Fibroblast of villous mesenchyme (primary cell): ENCODE data around the gene RNPEPL1. TPM values are rescaled to one million over a fixed set of nuclear protein-coding genes. Genes with fewer than 3 reads are reported as not detected.

Experiments
- DNase-seq: peaks from one replicate; pipeline ENCODE4 v3.0.0-alpha.2; 2010; ENCODE audit warnings: low read depth
- H3K4me3 ChIP-seq: 2 replicates; pipeline ENCODE4 v1.5.1; 2011; ENCODE audit warnings: low read depth, mild to moderate bottlenecking, low read length
- CTCF ChIP-seq: IDR thresholded peaks from 2 replicates; pipeline ENCODE4 v1.5.1; 2012; ENCODE audit warnings: low read depth, mild to moderate bottlenecking, low read length; ENCODE audit not compliant: insufficient read depth
- total RNA-seq: library from RNA; depleted of rRNA; stranded (reverse); fragments of >200 nt; gene quantifications from 2 replicates; pipeline ENCODE4 v1.2.3, GENCODE V29; 2012

The RNPEPL1 gene
- total RNA-seq, 1 donor = 9.5 TPM

GRCh38 chr2:240555541-240556250 lies 12.6 kb upstream of the RNPEPL1 start:
- TF ChIP-seq CTCF = no peak
- DNase-seq = no peak
- H3K4me3 ChIP-seq = no peak overlapping the region

DNA sequence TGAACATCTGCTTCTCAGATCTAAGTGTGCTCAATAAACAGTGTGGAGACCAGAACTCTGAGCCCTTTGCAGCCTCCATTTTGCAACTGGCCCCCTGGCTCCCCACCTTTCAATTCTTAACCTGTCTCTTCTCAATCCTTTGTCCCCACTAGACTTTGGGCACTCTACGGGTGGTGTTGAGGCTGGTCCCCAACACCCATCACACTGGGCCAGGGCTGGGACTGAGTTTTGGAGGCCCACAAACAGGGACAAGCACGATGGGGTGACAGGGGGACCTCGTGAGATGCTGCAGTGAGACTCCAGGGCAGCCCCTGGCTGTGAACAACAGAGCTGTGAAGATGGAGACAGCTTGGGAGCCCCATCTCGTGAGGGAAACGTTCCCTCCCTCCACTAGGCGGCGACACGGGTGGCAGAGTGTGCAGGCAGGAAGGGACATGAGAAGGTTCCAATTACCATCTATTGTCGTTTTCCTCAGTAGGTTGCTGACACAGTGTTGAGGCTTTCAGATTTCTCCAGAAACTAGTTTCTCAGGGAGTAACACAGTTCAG lies 11.7 kb upstream of the RNPEPL1 start:
- no peak overlapping the region for H3K4me3 ChIP-seq
- TF ChIP-seq CTCF = peak; percentile 54
- peak; percentile 39 for DNase-seq

- peak overlapping the region; percentile 57 for H3K4me3 ChIP-seq
- DNase-seq = no peak
- TF ChIP-seq CTCF = no peak
Measured at GRCh38 chr2:240557101-240557751, 11.1 kb upstream of the RNPEPL1 start.

DNA sequence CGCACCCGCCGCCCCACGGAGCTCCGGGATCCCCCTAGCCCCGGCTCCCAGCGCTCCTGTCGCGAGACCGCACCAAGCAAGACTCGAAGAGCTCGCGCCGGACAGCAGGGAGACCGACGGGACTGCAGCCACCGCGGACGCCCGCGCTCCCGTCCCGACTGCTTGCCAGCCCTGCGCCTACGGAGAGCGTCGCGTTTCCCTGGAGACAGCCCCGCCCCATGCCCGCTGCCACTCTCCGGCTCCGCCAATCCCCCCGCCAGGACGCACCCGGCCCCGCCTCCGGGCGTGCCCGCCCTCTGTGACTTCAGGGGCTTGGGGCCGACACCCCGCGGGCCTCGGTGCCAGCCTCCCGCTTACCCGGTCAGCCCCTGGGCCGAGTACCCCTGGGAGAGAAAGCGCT lies 10.5 kb upstream of the RNPEPL1 start, which contains the start of gene ANKMY1:
Gene ANKMY1, minus strand, starts transcription at position 181 of the 400 bp plus-strand sequence. CDS start 653 bp downstream, outside the sequence.
- TF ChIP-seq CTCF = no peak
- peak; percentile 72 for DNase-seq
- H3K4me3 ChIP-seq = peak within 1 kb of the TSS; percentile 57

- TF ChIP-seq CTCF = no peak
Measured at GRCh38 chr2:240558236-240558761, 10.0 kb upstream of the RNPEPL1 start.

GRCh38 chr2:240559286-240559685 lies 9.0 kb upstream of the RNPEPL1 start:
- no peak overlapping the region for H3K4me3 ChIP-seq
- DNase-seq = no peak
- no peak for TF ChIP-seq CTCF

More at GRCh38 chr2:240558236-240558761, 10.0 kb upstream of the RNPEPL1 start:
- peak overlapping the region; percentile 57 for H3K4me3 ChIP-seq
- no peak for DNase-seq
